Measurements from ENCODE around the gene FOXK1.

DNA sequence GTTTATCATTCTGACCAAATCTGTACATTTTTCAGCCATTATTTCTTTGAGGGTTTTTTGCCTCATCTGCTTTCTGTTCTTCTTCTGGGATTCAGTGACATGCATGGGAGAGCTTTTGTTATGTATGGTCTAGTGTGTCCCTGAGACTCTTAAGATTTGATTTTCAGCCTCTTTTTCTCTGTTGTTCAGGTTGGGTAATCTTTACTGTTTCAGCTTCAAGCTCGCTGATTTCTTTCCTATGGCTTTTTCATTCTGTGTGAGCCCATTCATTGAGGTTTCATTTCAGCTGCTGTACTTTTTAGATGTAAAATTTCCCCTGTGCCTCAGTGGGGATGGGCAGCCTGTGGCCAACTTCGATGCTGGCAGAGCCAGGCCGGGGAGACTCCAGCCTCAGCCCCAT, 38.1 kb downstream of the FOXK1 start:
- TF ChIP-seq POLR2AphosphoS5 (IDR thresholded peaks at IDR 0.05; ENCODE audit: low read depth, low read length) (no peak), POLR2A (IDR thresholded peaks at IDR 0.05; ENCODE audit: low read depth, low read length) (no peak), TAF1 (IDR thresholded peaks at IDR 0.05; ENCODE audit: borderline replicate concordance, low read depth, low read length) (no peak)
